Transverse colon (tissue), 4 donors: ENCODE data around the gene PJA2.

Source experiments
- CTCF ChIP-seq, 5 experiments: fragments of 200-600 bp in 3 of 5; fragments of 450-650 bp in 2 of 5; sonication (generic) in 3 of 5; IDR thresholded peaks; 1 replicate in 2 of 5; 2 replicates in 3 of 5; pipeline ENCODE4 v1.5.1; 2016 to 2017; ENCODE audit warnings: antibody characterized with exemption in 5 of 5, inconsistent platforms in 3 of 5, mild to moderate bottlenecking in 2 of 5, moderate library complexity in 1 of 5
- EP300 ChIP-seq: sonication (generic); formaldehyde crosslinking; IDR thresholded peaks from one replicate; pipeline ENCODE4 v1.6.1; 2017; ENCODE audit warnings: antibody characterized with exemption, low read depth
- POLR2A ChIP-seq: fragments of 450-650 bp; IDR thresholded peaks from one replicate; pipeline ENCODE4 v1.6.1; 2016; ENCODE audit warnings: antibody characterized with exemption, mild to moderate bottlenecking, moderate library complexity
- POLR2AphosphoS5 ChIP-seq, 3 donors: sonication (generic); formaldehyde crosslinking; IDR thresholded peaks; one replicate each; pipeline ENCODE4 v1.6.1; 2016; ENCODE audit warnings: antibody characterized with exemption in 3 of 3

- TF ChIP-seq CTCF (IDR thresholded peaks at IDR 0.05): no peak
- no peak for TF ChIP-seq POLR2A
- TF ChIP-seq POLR2AphosphoS5 (IDR thresholded peaks at IDR 0.05): no peak
- no peak for TF ChIP-seq EP300
These were observed 41.4 kb upstream of the PJA2 start for GRCh38 chr5:109451146-109451545.
